CD14-positive monocyte (primary cell): ENCODE results near the gene QKI. TPM values are rescaled to one million over a fixed set of nuclear protein-coding genes. Genes with fewer than 3 reads are reported as not detected.

Experiments used
- DNase-seq, 3 donors: peaks; one replicate each; pipeline ENCODE4 v3.0.0-alpha.2; 2011 to 2022
- H2AFZ ChIP-seq: 2 replicates; pipeline ENCODE4 v1.6.0; 2012; ENCODE audit warnings: mild to moderate bottlenecking, low read depth, low read length, inconsistent platforms; ENCODE audit not compliant: insufficient read depth, poor library complexity, severe bottlenecking
- H3K27ac ChIP-seq, 2 donors: 1 replicate in 1 of 2; 2 replicates in 1 of 2; pipeline ENCODE4 v1.5.1; 2012 to 2013; ENCODE audit warnings: low read length in 2 of 2, control low read depth in 1 of 2, inconsistent platforms in 1 of 2, low read depth in 1 of 2, mild to moderate bottlenecking in 1 of 2
- H3K27me3 ChIP-seq, 2 donors: one replicate each; pipeline versions ENCODE4 v1.6.0 to v1.6.1; 2011 to 2013; ENCODE audit warnings: low read length in 2 of 2; ENCODE audit not compliant: control insufficient read depth in 2 of 2, insufficient read depth in 2 of 2
- H3K36me3 ChIP-seq, 2 donors: replicated peaks in 1 of 2; 1 replicate in 1 of 2; 2 replicates in 1 of 2; pipeline versions ENCODE4 v1.5.1 to v1.6.1; 2012 to 2013; ENCODE audit warnings: low read length in 2 of 2, control low read depth in 1 of 2, inconsistent platforms in 1 of 2, mild to moderate bottlenecking in 1 of 2; ENCODE audit not compliant: insufficient read depth in 2 of 2, control insufficient read depth in 1 of 2
- H3K4me1 ChIP-seq, 2 donors: 1 replicate in 1 of 2; 2 replicates in 1 of 2; pipeline versions ENCODE4 v1.5.1 to v1.6.1; 2012 to 2013; ENCODE audit warnings: low read length in 2 of 2, control low read depth in 1 of 2, inconsistent platforms in 1 of 2, mild to moderate bottlenecking in 1 of 2, moderate library complexity in 1 of 2; ENCODE audit not compliant: insufficient read depth in 2 of 2, control insufficient read depth in 1 of 2
- H3K4me2 ChIP-seq: replicated peaks from 2 replicates; pipeline ENCODE3; 2012; ENCODE audit warnings: low read length, moderate library complexity, mild to moderate bottlenecking; ENCODE audit not compliant: poor library complexity, severe bottlenecking; ENCODE audit errors: extremely low read depth
- H3K4me3 ChIP-seq, 3 experiments: fragments of 200-600 bp in 1 of 3; sonication (generic) in 1 of 3; replicated peaks in 1 of 3; 1 replicate in 2 of 3; 2 replicates in 1 of 3; pipeline ENCODE4 v1.5.1; 2011 to 2013; ENCODE audit warnings: low read length in 3 of 3, mild to moderate bottlenecking in 3 of 3, control low read depth in 2 of 3, low read depth in 2 of 3, inconsistent platforms in 1 of 3, moderate library complexity in 1 of 3
- H3K79me2 ChIP-seq: 2 replicates; pipeline ENCODE4 v1.6.0; 2012; ENCODE audit warnings: mild to moderate bottlenecking, control low read depth, inconsistent platforms, low read length, moderate library complexity; ENCODE audit not compliant: insufficient read depth
- H3K9ac ChIP-seq: 2 replicates; pipeline ENCODE4 v1.6.0; 2017; ENCODE audit warnings: low read length, mild to moderate bottlenecking; ENCODE audit not compliant: insufficient read depth, poor library complexity, severe bottlenecking
- H3K9me3 ChIP-seq, 2 donors: replicated peaks in 1 of 2; 1 replicate in 1 of 2; 2 replicates in 1 of 2; pipeline versions ENCODE4 v1.5.1 to v1.6.1; 2012 to 2013; ENCODE audit warnings: low read length in 2 of 2, control low read depth in 1 of 2; ENCODE audit not compliant: control insufficient read depth in 1 of 2, insufficient read depth in 1 of 2
- H4K20me1 ChIP-seq: 2 replicates; pipeline ENCODE4 v1.6.0; 2012; ENCODE audit warnings: mild to moderate bottlenecking, low read length, control low read depth, moderate library complexity; ENCODE audit not compliant: insufficient read depth
- H3K27ac Mint-ChIP-seq, 7 donors: one replicate each; pipeline ENCODE4 v1.8.0; 2020; ENCODE audit warnings: mild to moderate bottlenecking in 7 of 7, mixed read lengths in 7 of 7, moderate library complexity in 6 of 7, inconsistent platforms in 2 of 7
- H3K27me3 Mint-ChIP-seq, 3 donors: one replicate each; pipeline ENCODE4 v1.8.0; 2021 to 2022; ENCODE audit warnings: low read depth in 3 of 3, mild to moderate bottlenecking in 3 of 3, mixed read lengths in 3 of 3, moderate library complexity in 3 of 3, inconsistent platforms in 1 of 3
- H3K36me3 Mint-ChIP-seq, 2 donors: one replicate each; pipeline ENCODE4 v1.8.0; 2020; ENCODE audit warnings: mixed read lengths in 2 of 2, inconsistent platforms in 1 of 2, mild to moderate bottlenecking in 1 of 2
- H3K4me1 Mint-ChIP-seq: one replicate; pipeline ENCODE4 v1.8.0; 2020; ENCODE audit warnings: mild to moderate bottlenecking, mixed read lengths
- H3K4me3 Mint-ChIP-seq, 2 donors: one replicate each; pipeline ENCODE4 v1.8.0; 2020; ENCODE audit warnings: mild to moderate bottlenecking in 2 of 2, mixed read lengths in 2 of 2, moderate library complexity in 1 of 2
- H3K9me3 Mint-ChIP-seq, 7 donors: one replicate each; pipeline ENCODE4 v1.8.0; 2020 to 2022; ENCODE audit warnings: mixed read lengths in 7 of 7, mild to moderate bottlenecking in 6 of 7, moderate library complexity in 6 of 7, inconsistent platforms in 2 of 7
- WGBS: methylation state at CpG from one replicate; pipeline ENCODE4 v1.1.5; 2013; ENCODE audit warnings: missing lambda C conversion rate; ENCODE audit not compliant: insufficient coverage; 5-methylcytosine and 5-hydroxymethylcytosine counted together
- intact Hi-C, 2 donors: fragments of 100-400 bp; cut with micrococcal nuclease; formaldehyde crosslinking; loops; one replicate each; pipeline versions ENCODE4 v1.15.0 to v1.15.1; 2023
- polyA plus RNA-seq, 3 donors: library from polyadenylated mRNA; depleted of rRNA in 1 of 3; unstranded in 2 of 3; stranded (reverse) in 1 of 3; fragments of 300-500 nt in 2 of 3; fragments of >200 nt in 1 of 3; fragmentation: Illumina TruSeq in 2 of 3; gene quantifications; 1 replicate in 2 of 3; 2 replicates in 1 of 3; pipeline ENCODE4 v1.2.3, GENCODE V29; 2012 to 2021
- TF ChIP-seq, protein P1 (sequence below): fragments of 200-600 bp; IDR thresholded peaks from one replicate; pipeline ENCODE4 v1.8.0; 2022; ENCODE audit warnings: antibody characterized with exemption, mild to moderate bottlenecking

Gene QKI
- polyA plus RNA-seq, 3 donors, result 24.3 to 154 (median 71.8) TPM

DNA sequence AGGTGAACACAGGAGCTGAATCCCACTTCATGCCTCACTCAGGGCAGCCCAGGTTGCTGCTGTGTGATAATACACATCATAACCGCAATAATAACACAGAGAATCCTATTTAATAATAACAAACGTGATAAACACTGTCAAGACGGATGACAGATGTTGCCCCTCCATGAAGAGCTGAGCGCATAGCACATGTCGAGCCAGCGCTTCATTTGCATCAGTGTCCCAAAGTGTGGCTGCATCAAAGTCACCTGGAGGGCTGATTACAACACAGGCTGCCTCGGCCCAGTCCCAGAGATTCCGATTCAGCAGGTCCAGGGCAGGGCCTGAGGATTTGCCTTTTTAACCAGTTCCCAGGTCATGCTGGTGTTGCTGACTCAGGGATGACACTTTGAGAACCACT is 198.5 kb downstream of the QKI start:
- Histone ChIP-seq H3K9ac (no peak overlapping the region), H4K20me1 (no peaks in the 10 kb centered on the region), H3K79me2 (no peaks in the 10 kb centered on the region), H3K4me1 (no peaks in the 10 kb centered on the region), H3K27me3 (no peaks in the 10 kb centered on the region), H3K9me3 (no peaks in the 10 kb centered on the region), H3K4me3 (no peak overlapping the region), H2AFZ (no peak overlapping the region), H3K4me2 (no peak overlapping the region), H3K36me3 (no peaks in the 10 kb centered on the region), H3K27ac (no peak overlapping the region)
- intact Hi-C loops, result no loop called here
- no peak overlapping the region for H3K4me3 Mint-ChIP-seq
- H3K4me1 Mint-ChIP-seq, result no peaks in the 10 kb centered on the region
- no peak for DNase-seq
- H3K36me3 Mint-ChIP-seq, result no peaks in the 10 kb centered on the region
- no peak overlapping the region for H3K27ac Mint-ChIP-seq
- H3K27me3 Mint-ChIP-seq, result peaks cover 4 to 24% (median 10%) of the 10 kb centered on the region in 3 donors
- TF ChIP-seq, protein P1, sequence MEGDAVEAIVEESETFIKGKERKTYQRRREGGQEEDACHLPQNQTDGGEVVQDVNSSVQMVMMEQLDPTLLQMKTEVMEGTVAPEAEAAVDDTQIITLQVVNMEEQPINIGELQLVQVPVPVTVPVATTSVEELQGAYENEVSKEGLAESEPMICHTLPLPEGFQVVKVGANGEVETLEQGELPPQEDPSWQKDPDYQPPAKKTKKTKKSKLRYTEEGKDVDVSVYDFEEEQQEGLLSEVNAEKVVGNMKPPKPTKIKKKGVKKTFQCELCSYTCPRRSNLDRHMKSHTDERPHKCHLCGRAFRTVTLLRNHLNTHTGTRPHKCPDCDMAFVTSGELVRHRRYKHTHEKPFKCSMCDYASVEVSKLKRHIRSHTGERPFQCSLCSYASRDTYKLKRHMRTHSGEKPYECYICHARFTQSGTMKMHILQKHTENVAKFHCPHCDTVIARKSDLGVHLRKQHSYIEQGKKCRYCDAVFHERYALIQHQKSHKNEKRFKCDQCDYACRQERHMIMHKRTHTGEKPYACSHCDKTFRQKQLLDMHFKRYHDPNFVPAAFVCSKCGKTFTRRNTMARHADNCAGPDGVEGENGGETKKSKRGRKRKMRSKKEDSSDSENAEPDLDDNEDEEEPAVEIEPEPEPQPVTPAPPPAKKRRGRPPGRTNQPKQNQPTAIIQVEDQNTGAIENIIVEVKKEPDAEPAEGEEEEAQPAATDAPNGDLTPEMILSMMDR, result no peak
- WGBS, result 85% methylated on average over 8 of the region's 8 CpGs
- peaks cover 0 to 4% (median under 1%) of the 10 kb centered on the region in 7 donors for H3K9me3 Mint-ChIP-seq

DNA sequence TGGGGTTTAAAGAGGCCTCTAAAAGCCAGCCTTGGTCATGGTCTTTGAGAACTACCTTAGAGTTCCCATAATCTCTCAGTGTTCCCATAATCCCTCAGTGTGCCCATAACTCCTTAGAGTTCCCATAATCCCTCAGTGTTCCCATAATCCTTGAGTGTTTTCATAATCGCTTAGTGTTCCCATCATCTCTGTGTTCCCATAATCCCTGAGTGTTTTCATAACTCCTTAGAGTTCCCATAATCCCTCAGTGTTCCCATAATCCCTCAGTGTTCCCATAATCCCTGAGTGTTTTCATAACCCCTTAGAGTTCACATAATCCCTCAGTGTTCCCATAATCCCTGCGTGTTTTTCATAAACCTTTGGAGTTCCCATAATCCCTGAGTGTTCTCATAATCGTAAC is 199.2 kb downstream of the QKI start:
- Mint-ChIP-seq H3K4me1 (no peaks in the 10 kb centered on the region), H3K27me3 (peaks cover 4 to 19% (median 10%) of the 10 kb centered on the region in 3 donors), H3K4me3 (no peak overlapping the region), H3K9me3 (peaks cover 0 to 7% (median 0%) of the 10 kb centered on the region in 7 donors), H3K27ac (no peak overlapping the region), H3K36me3 (no peaks in the 10 kb centered on the region)
- H3K4me1 ChIP-seq, result no peaks in the 10 kb centered on the region
- no peaks in the 10 kb centered on the region for H3K36me3 ChIP-seq
- H2AFZ ChIP-seq, result no peak overlapping the region
- no peaks in the 10 kb centered on the region for H4K20me1 ChIP-seq
- no peak overlapping the region for H3K4me2 ChIP-seq
- no peak for DNase-seq
- no peak overlapping the region for H3K9ac ChIP-seq
- H3K9me3 ChIP-seq, result no peaks in the 10 kb centered on the region
- intact Hi-C loops, result no loop called here
- H3K27me3 ChIP-seq, result no peaks in the 10 kb centered on the region
- TF ChIP-seq, protein P1, result no peak
- no peak overlapping the region for H3K27ac ChIP-seq
- H3K79me2 ChIP-seq, result no peaks in the 10 kb centered on the region
- 100% methylated on average over 1 of the region's 3 CpGs for WGBS
- H3K4me3 ChIP-seq, result no peak overlapping the region
